ENCODE measurements around the gene PLD6. TPM values are rescaled to one million over a fixed set of nuclear protein-coding genes. Genes with fewer than 3 reads are reported as not detected.

Gene PLD6
- total RNA-seq, 1 donor from 2014 or later, result 7.6 TPM

GRCh38 chr17:17226451-17227265, 20.5 kb upstream of the PLD6 start:
- Mint-ChIP-seq H3K4me1 (no peaks in the 10 kb centered on the region), H3K36me3 (ENCODE audit: low read depth) (peaks cover 94% of the 10 kb centered on the region), H3K4me3 (no peak overlapping the region), H3K9me3 (no peaks in the 10 kb centered on the region), H3K27me3 (no peaks in the 10 kb centered on the region), H3K27ac (no peak overlapping the region)
- CTCF ChIA-PET, result no interaction called here
- POLR2A ChIA-PET, result interaction anchor here (0.6 kb wide), 1 partner anchor 92 kb away, joined by 3 read pairs; no protein-coding TSS in a partner anchor
- no peak for DNase-seq
- intact Hi-C loops (cut with micrococcal nuclease), result no loop called here
- TF ChIP-seq CTCF (IDR thresholded peaks at IDR 0.05), result no peak
- no peak for ATAC-seq (ENCODE audit: low read depth)

GRCh38 chr17:17225901-17226300, 19.8 kb upstream of the PLD6 start:
- H3K4me1 Mint-ChIP-seq, result no peaks in the 10 kb centered on the region
- ChIA-PET CTCF (no interaction called here), POLR2A (no interaction called here)
- no peak for DNase-seq
- peaks cover 96% of the 10 kb centered on the region for H3K36me3 Mint-ChIP-seq (ENCODE audit: low read depth)
- ATAC-seq (ENCODE audit: low read depth), result no peak
- no peaks in the 10 kb centered on the region for H3K27me3 Mint-ChIP-seq
- H3K4me3 Mint-ChIP-seq, result no peak overlapping the region
- intact Hi-C loops (cut with micrococcal nuclease), result no loop called here
- TF ChIP-seq CTCF (IDR thresholded peaks at IDR 0.05), result no peak
- H3K9me3 Mint-ChIP-seq, result no peaks in the 10 kb centered on the region
- H3K27ac Mint-ChIP-seq, result no peak overlapping the region

GRCh38 chr17:17224137-17224536, 18.0 kb upstream of the PLD6 start:
- no peak overlapping the region for H3K4me3 Mint-ChIP-seq
- H3K4me1 Mint-ChIP-seq, result no peaks in the 10 kb centered on the region
- intact Hi-C loops (cut with micrococcal nuclease), result no loop called here
- H3K27me3 Mint-ChIP-seq, result no peaks in the 10 kb centered on the region
- ChIA-PET POLR2A (no interaction called here), CTCF (interaction anchor here (0.6 kb wide), 1 partner anchor 54 kb away, joined by 3 read pairs; no protein-coding TSS in a partner anchor)
- no peaks in the 10 kb centered on the region for H3K9me3 Mint-ChIP-seq
- peaks cover 92% of the 10 kb centered on the region for H3K36me3 Mint-ChIP-seq (ENCODE audit: low read depth)
- H3K27ac Mint-ChIP-seq, result no peak overlapping the region
- ATAC-seq (ENCODE audit: low read depth) (no peak), DNase-seq (no peak)
- no peak for TF ChIP-seq CTCF (IDR thresholded peaks at IDR 0.05)

- ChIA-PET POLR2A (no interaction called here), CTCF (interaction anchor here (0.6 kb wide), 1 partner anchor 55 kb away, joined by 3 read pairs; no protein-coding TSS in a partner anchor)
- peaks cover 92% of the 10 kb centered on the region for H3K36me3 Mint-ChIP-seq (ENCODE audit: low read depth)
Measured at GRCh38 chr17:17223736-17224135, 17.6 kb upstream of the PLD6 start.

More at GRCh38 chr17:17223736-17224135, 17.6 kb upstream of the PLD6 start:
- Mint-ChIP-seq H3K27me3 (no peaks in the 10 kb centered on the region), H3K27ac (no peak overlapping the region), H3K4me3 (no peak overlapping the region), H3K4me1 (no peaks in the 10 kb centered on the region), H3K9me3 (no peaks in the 10 kb centered on the region)
- DNase-seq (no peak), ATAC-seq (ENCODE audit: low read depth) (no peak)
- intact Hi-C loops (cut with micrococcal nuclease), result no loop called here
- TF ChIP-seq CTCF (IDR thresholded peaks at IDR 0.05), result no peak
